ENCODE measurements around the gene SPATS1.
A peak's percentile ranks its signal among the peaks of the same experiment; 100 is the strongest.

- TF ChIP-seq GATA3 (IDR thresholded peaks at IDR 0.05; ENCODE audit: low read depth, low read length) (no peak), GATA2 (IDR thresholded peaks at IDR 0.05; ENCODE audit: low read depth, low read length) (peak; percentile 72)
These were observed 398 bp upstream of the SPATS1 start for GRCh38 chr6:44342052-44342451.
